ENCODE results near the gene DDAH2.

DDAH2 gene

DNA sequence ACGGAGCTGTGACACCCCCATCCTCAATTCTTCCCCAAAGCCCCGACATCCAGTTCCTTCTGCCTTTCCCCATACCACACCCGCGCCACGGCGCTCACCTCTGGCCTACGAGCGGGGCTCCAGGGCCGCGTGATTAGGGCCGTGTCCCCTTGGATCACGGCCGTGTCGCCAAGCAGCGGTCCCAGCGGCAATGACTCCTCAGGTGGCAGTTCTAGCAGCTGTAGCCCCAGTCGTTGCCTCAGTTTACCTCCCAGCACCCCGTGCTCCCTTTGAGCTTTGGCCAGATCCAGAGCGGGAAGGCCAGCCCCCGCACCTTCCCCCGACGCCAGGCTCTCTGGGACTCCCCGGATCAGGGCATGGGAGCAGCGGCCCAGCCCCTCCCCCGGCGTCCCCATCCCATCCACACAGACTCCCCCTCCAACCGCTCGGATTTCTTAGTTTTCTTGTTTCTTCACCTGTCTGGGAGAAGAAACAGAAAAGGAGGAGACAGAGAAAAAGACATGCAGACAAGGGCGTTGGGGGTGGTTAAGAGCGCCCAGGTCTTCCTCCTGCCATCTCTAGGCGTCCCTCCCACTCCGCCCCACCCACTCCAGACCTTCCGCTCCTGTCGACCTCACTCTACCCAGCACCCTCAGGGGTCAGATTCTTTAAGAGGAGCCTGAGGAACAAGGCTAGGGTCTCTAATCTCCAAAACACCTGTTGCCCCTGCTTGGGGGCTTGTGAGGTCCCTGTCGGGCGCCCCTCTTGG is at the start of gene DDAH2:
DDAH2 (minus strand) TSS at position 533 of the 748 bp plus-strand sequence; CDS start at position 395, 138 bp downstream.
- CTCF ChIA-PET, result interaction anchor here (0.7 to 7.2 kb wide), 21 partner anchors 8 to 140 kb away, joined by 3 to 64 read pairs (median 6); partner anchors contain the start of genes ABHD16A, CLIC1, LSM2 and LY6G5C
- TF ChIP-seq, protein P1, sequence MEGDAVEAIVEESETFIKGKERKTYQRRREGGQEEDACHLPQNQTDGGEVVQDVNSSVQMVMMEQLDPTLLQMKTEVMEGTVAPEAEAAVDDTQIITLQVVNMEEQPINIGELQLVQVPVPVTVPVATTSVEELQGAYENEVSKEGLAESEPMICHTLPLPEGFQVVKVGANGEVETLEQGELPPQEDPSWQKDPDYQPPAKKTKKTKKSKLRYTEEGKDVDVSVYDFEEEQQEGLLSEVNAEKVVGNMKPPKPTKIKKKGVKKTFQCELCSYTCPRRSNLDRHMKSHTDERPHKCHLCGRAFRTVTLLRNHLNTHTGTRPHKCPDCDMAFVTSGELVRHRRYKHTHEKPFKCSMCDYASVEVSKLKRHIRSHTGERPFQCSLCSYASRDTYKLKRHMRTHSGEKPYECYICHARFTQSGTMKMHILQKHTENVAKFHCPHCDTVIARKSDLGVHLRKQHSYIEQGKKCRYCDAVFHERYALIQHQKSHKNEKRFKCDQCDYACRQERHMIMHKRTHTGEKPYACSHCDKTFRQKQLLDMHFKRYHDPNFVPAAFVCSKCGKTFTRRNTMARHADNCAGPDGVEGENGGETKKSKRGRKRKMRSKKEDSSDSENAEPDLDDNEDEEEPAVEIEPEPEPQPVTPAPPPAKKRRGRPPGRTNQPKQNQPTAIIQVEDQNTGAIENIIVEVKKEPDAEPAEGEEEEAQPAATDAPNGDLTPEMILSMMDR (IDR thresholded peaks at IDR 0.05; ENCODE audit: control extremely low read depth, extremely low read depth, low read depth, missing control alignments), result no peak

GRCh38 chr6:31778193-31778592 is 49.1 kb upstream of the DDAH2 start:
- CTCF ChIA-PET, result interaction anchor here (1.0 to 4.6 kb wide), 4 partner anchors 8 to 48 kb away, joined by 3 to 31 read pairs (median 6); no protein-coding TSS in a partner anchor
- no peak for DNase-seq (ENCODE audit: extremely low spot score)
- POLR2A ChIA-PET, result interaction anchor here (1.6 kb wide), 1 partner anchor 49 kb away, joined by 5 read pairs; the partner anchor contains the start of gene HSPA1B
- TF ChIP-seq, protein P1 (IDR thresholded peaks at IDR 0.05; ENCODE audit: control extremely low read depth, extremely low read depth, low read depth, missing control alignments), result no peak

More for the DNA sequence above, at the start of gene DDAH2:
- no peak for DNase-seq (ENCODE audit: extremely low spot score)
- POLR2A ChIA-PET, result interaction anchor here (0.5 to 1.1 kb wide), 3 partner anchors 86 to 1096 kb away, joined by 4 to 6 read pairs (median 5); partner anchors contain the start of genes HSPA1A, HSPA1B and HSPA1L

DNA sequence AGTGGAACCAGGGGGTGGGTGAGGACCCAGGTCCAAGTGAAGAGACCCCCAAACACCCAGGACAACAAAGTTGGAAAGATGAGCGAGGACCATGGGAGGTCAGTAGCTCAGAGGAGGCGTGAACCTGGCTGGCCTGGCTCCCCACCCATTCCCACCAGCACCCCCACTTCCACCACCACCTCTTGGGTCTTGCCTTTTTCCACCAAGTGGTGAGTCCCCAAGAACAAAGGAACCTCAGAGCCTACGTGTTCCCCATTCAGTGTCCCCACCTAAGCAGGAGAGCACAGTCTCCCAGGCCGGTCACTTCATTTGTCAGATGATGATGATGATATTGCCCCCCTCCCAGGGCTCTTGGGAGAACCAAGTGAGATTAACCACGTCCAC is 48.6 kb upstream of the DDAH2 start:
- no peak for DNase-seq (ENCODE audit: extremely low spot score)
- CTCF ChIA-PET, result interaction anchor here (1.0 to 4.6 kb wide), 5 partner anchors 8 to 48 kb away, joined by 3 to 31 read pairs (median 3); partner anchors contain the start of gene LSM2
- POLR2A ChIA-PET, result interaction anchor here (0.5 to 0.9 kb wide), 3 partner anchors 50 to 79 kb away, joined by 3 to 5 read pairs (median 4); partner anchors contain the start of gene HSPA1B
- TF ChIP-seq, protein P1 (IDR thresholded peaks at IDR 0.05; ENCODE audit: control extremely low read depth, extremely low read depth, low read depth, missing control alignments), result no peak

- POLR2A ChIA-PET, result interaction anchor here (0.5 to 0.9 kb wide), 3 partner anchors 50 to 80 kb away, joined by 3 to 5 read pairs (median 4); partner anchors contain the start of gene HSPA1B
- CTCF ChIA-PET, result interaction anchor here (1.0 to 1.8 kb wide), 5 partner anchors 9 to 47 kb away, joined by 3 to 6 read pairs (median 3); partner anchors contain the start of gene LSM2
- TF ChIP-seq, protein P1 (IDR thresholded peaks at IDR 0.05; ENCODE audit: control extremely low read depth, extremely low read depth, low read depth, missing control alignments), result no peak
- DNase-seq (ENCODE audit: extremely low spot score), result peak; percentile 93
These were observed 48.0 kb upstream of the DDAH2 start, which contains the start of gene VWA7 for GRCh38 chr6:31776989-31777666. Gene VWA7 (minus strand): TSS chr6:31777328. CDS start chr6:31776779, 549 bp downstream.

- TF ChIP-seq, protein P1 (IDR thresholded peaks at IDR 0.05; ENCODE audit: control extremely low read depth, extremely low read depth, low read depth, missing control alignments), result no peak
- ChIA-PET CTCF (interaction anchor here (1.1 kb wide), 1 partner anchor 15 kb away, joined by 3 read pairs; no protein-coding TSS in a partner anchor), POLR2A (no interaction called here)
- no peak for DNase-seq (ENCODE audit: extremely low spot score)
These were observed 47.4 kb upstream of the DDAH2 start for GRCh38 chr6:31776485-31776988.
